Right ventricle myocardium superior (tissue), 1 donor: ENCODE measurements around the gene GALNT10. TPM values are rescaled to one million over a fixed set of nuclear protein-coding genes. Genes with fewer than 3 reads are reported as not detected.
A peak's percentile ranks its signal among the peaks of the same experiment; 100 is the strongest.

Experiments
- ATAC-seq: fragments of 200-7000 bp; cut with Tn5 transposase; one replicate; pipeline ENCODE4 v1.9.1; 2020; ENCODE audit warnings: mild to moderate bottlenecking; ENCODE audit not compliant: poor library complexity
- DNase-seq: peaks from one replicate; pipeline ENCODE4 v3.0.0-alpha.2; 2020
- intact Hi-C: fragments of 100-400 bp; cut with DNase I; formaldehyde crosslinking; loops from one replicate; pipeline ENCODE4 v1.11.2; 2022
- total RNA-seq: library from RNA; stranded (reverse); fragmentation: NEBNext Ultra II Directional; extraction: Animal tissue kit (Norgen Biotek cat#: 25700); gene quantifications from one replicate; pipeline ENCODE4 v1.2.1, GENCODE V29; 2021
- donor health status: DM: no; HTN: yes; CAD: no; lungs with severe emphysema.

Gene GALNT10
- total RNA-seq, 1 donor from 2014 or later: 12.3 TPM

GRCh38 chr5:154220625-154221024 is 30.1 kb downstream of the GALNT10 start:
- intact Hi-C loops: no loop called here
- DNase-seq (no peak), ATAC-seq (no peak)

GRCh38 chr5:154221371-154221896 is 30.9 kb downstream of the GALNT10 start:
- DNase-seq: no peak
- intact Hi-C loops: no loop called here
- peak; percentile 78 for ATAC-seq

GRCh38 chr5:154222414-154222813 is 31.9 kb downstream of the GALNT10 start:
- ATAC-seq (no peak), DNase-seq (no peak)
- intact Hi-C loops: no loop called here

GRCh38 chr5:154223320-154223719 is 32.8 kb downstream of the GALNT10 start:
- intact Hi-C loops: no loop called here
- DNase-seq: no peak
- no peak for ATAC-seq

GRCh38 chr5:154227090-154227489 is 36.6 kb downstream of the GALNT10 start:
- intact Hi-C loops: no loop called here
- DNase-seq (no peak), ATAC-seq (no peak)

- intact Hi-C loops: no loop called here
- DNase-seq (no peak), ATAC-seq (no peak)
These were observed 38.2 kb downstream of the GALNT10 start for GRCh38 chr5:154228696-154229095.

GRCh38 chr5:154230526-154230925 is 40.0 kb downstream of the GALNT10 start:
- intact Hi-C loops: no loop called here
- no peak for DNase-seq
- no peak for ATAC-seq

- DNase-seq (no peak), ATAC-seq (no peak)
- intact Hi-C loops: no loop called here
These were observed 44.0 kb downstream of the GALNT10 start for GRCh38 chr5:154234551-154234950.

- ATAC-seq (no peak), DNase-seq (no peak)
- intact Hi-C loops: no loop called here
These were observed 45.5 kb downstream of the GALNT10 start for GRCh38 chr5:154236011-154236410.

GRCh38 chr5:154236536-154237375 is 46.2 kb downstream of the GALNT10 start:
- no peak for DNase-seq
- no peak for ATAC-seq
- intact Hi-C loops: no loop called here

GRCh38 chr5:154237376-154237743 is 46.8 kb downstream of the GALNT10 start:
- intact Hi-C loops: no loop called here
- no peak for ATAC-seq

GRCh38 chr5:154237946-154238345 is 47.4 kb downstream of the GALNT10 start:
- ATAC-seq: no peak
- DNase-seq: no peak
- intact Hi-C loops: no loop called here

More at GRCh38 chr5:154237376-154237743, 46.8 kb downstream of the GALNT10 start:
- DNase-seq: no peak

GRCh38 chr5:154238776-154239481 is 48.4 kb downstream of the GALNT10 start:
- DNase-seq (no peak), ATAC-seq (no peak)
- intact Hi-C loops: no loop called here

- intact Hi-C loops: no loop called here
- ATAC-seq: no peak
These were observed 50.1 kb downstream of the GALNT10 start for GRCh38 chr5:154240595-154240994.

GRCh38 chr5:154241021-154241420 is 50.5 kb downstream of the GALNT10 start:
- DNase-seq (no peak), ATAC-seq (no peak)
- intact Hi-C loops: no loop called here

More at GRCh38 chr5:154240595-154240994, 50.1 kb downstream of the GALNT10 start:
- DNase-seq: no peak

GRCh38 chr5:154242442-154242841 is 51.9 kb downstream of the GALNT10 start:
- no peak for DNase-seq
- ATAC-seq: no peak
- intact Hi-C loops: no loop called here

GRCh38 chr5:154242964-154243376 is 52.4 kb downstream of the GALNT10 start:
- intact Hi-C loops: no loop called here
- DNase-seq (no peak), ATAC-seq (no peak)

GRCh38 chr5:154243736-154244135 is 53.2 kb downstream of the GALNT10 start:
- intact Hi-C loops: no loop called here
- DNase-seq (no peak), ATAC-seq (no peak)

- intact Hi-C loops: no loop called here
- ATAC-seq: no peak
These were observed 53.9 kb downstream of the GALNT10 start for GRCh38 chr5:154244476-154244875.

GRCh38 chr5:154248691-154249090 is 58.2 kb downstream of the GALNT10 start:
- intact Hi-C loops: no loop called here
- ATAC-seq: no peak
- no peak for DNase-seq

More at GRCh38 chr5:154244476-154244875, 53.9 kb downstream of the GALNT10 start:
- no peak for DNase-seq
